Activated T-cell treated with anti-CD3 and anti-CD28 coated beads, Interleukin-2, amount 50 U/mL, for 72 hours (primary cell): ENCODE results near the gene IGLON5. TPM values are rescaled to one million over a fixed set of nuclear protein-coding genes. Genes with fewer than 3 reads are reported as not detected.

ENCODE experiments used
- ATAC-seq, 2 donors: fragments of 150-1000 bp; cut with Tn5 transposase; replicated peaks in 1 of 2; 2 replicates each; pipeline ENCODE4 v1.10.0; 2021; ENCODE audit warnings: moderate library complexity in 2 of 2, mild to moderate bottlenecking in 1 of 2
- DNase-seq, 2 donors: peaks; one replicate each; pipeline ENCODE4 v3.0.0; 2021 to 2022; ENCODE audit warnings: mixed read lengths in 1 of 2
- H3K27ac Mint-ChIP-seq: one replicate; pipeline ENCODE4 v1.8.0; 2022; ENCODE audit warnings: mild to moderate bottlenecking, moderate library complexity, mixed read lengths
- H3K27me3 Mint-ChIP-seq: one replicate; pipeline ENCODE4 v1.8.0; 2022; ENCODE audit warnings: low read depth, mixed read lengths
- H3K36me3 Mint-ChIP-seq, 2 donors: one replicate each; pipeline ENCODE4 v1.8.0; 2022; ENCODE audit warnings: mixed read lengths in 2 of 2, mild to moderate bottlenecking in 1 of 2; ENCODE audit not compliant: insufficient read depth in 2 of 2
- H3K4me1 Mint-ChIP-seq: one replicate; pipeline ENCODE4 v1.8.0; 2022; ENCODE audit warnings: low read depth, mixed read lengths
- H3K4me3 Mint-ChIP-seq, 2 donors: one replicate each; pipeline ENCODE4 v1.8.0; 2022; ENCODE audit warnings: mild to moderate bottlenecking in 2 of 2, mixed read lengths in 2 of 2, moderate library complexity in 2 of 2
- H3K9me3 Mint-ChIP-seq, 2 donors: one replicate each; pipeline ENCODE4 v1.8.0; 2022; ENCODE audit warnings: mixed read lengths in 2 of 2
- total RNA-seq, 2 donors: library from RNA; stranded (reverse); gene quantifications; one replicate each; pipeline ENCODE4 v1.2.3, GENCODE V29; 2022

IGLON5 gene
- total RNA-seq, 2 donors from 2014 or later: 0.67 to 1.1 TPM

GRCh38 chr19:51365965-51366388 lies 54.5 kb downstream of the IGLON5 start, which contains the start of gene ETFB:
Gene ETFB (minus strand): TSS chr19:51366388. CDS start chr19:51366326, 62 bp downstream.
- Mint-ChIP-seq H3K27me3 (no peaks in the 10 kb centered on the region), H3K4me1 (peaks cover 71% of the 10 kb centered on the region)

GRCh38 chr19:51366389-51367254 lies 55.2 kb downstream of the IGLON5 start:
- ATAC-seq (peak; percentile 58 to 60), DNase-seq (peak; percentile 94 to 97)
- Mint-ChIP-seq H3K4me1 (peaks cover 76% of the 10 kb centered on the region), H3K36me3 (peaks cover 9 to 17% of the 10 kb centered on the region in 2 donors), H3K9me3 (no peaks in the 10 kb centered on the region), H3K27me3 (no peaks in the 10 kb centered on the region), H3K27ac (peak overlapping the region; percentile 93), H3K4me3 (peak overlapping the region; percentile 99)

More at GRCh38 chr19:51365965-51366388, 54.5 kb downstream of the IGLON5 start, which contains the start of gene ETFB:
- DNase-seq (no peak), ATAC-seq (no peak)
- Mint-ChIP-seq H3K27ac (peak within 1 kb of the TSS; percentile 98), H3K9me3 (no peaks in the 10 kb centered on the region), H3K4me3 (peak within 1 kb of the TSS; percentile 99), H3K36me3 (peaks cover 7 to 12% of the 10 kb centered on the region in 2 donors)

- Mint-ChIP-seq H3K36me3 (peaks cover 9 to 17% of the 10 kb centered on the region in 2 donors), H3K9me3 (no peaks in the 10 kb centered on the region), H3K4me3 (peak overlapping the region; percentile 99), H3K27me3 (no peaks in the 10 kb centered on the region), H3K27ac (peak overlapping the region; percentile 72), H3K4me1 (peaks cover 77% of the 10 kb centered on the region)
- ATAC-seq (no peak), DNase-seq (no peak)
Observed at GRCh38 chr19:51367255-51367564, 55.8 kb downstream of the IGLON5 start.

GRCh38 chr19:51367565-51368365 lies 56.3 kb downstream of the IGLON5 start:
- peak; percentile 80 to 82 for ATAC-seq
- peak; percentile 99 to 100 for DNase-seq
- no peaks in the 10 kb centered on the region for H3K9me3 Mint-ChIP-seq
- H3K4me1 Mint-ChIP-seq: peaks cover 77% of the 10 kb centered on the region
- H3K4me3 Mint-ChIP-seq: peak overlapping the region; percentile 99
- H3K27me3 Mint-ChIP-seq: no peaks in the 10 kb centered on the region
- peaks cover 9 to 17% of the 10 kb centered on the region in 2 donors for H3K36me3 Mint-ChIP-seq
- H3K27ac Mint-ChIP-seq: peak overlapping the region; percentile 72

- Mint-ChIP-seq H3K9me3 (no peaks in the 10 kb centered on the region), H3K27me3 (no peaks in the 10 kb centered on the region), H3K4me1 (peaks cover 77% of the 10 kb centered on the region), H3K36me3 (peaks cover 9 to 15% of the 10 kb centered on the region in 2 donors), H3K4me3 (peak within 1 kb of the TSS; percentile 99), H3K27ac (peak within 1 kb of the TSS; percentile 72)
- DNase-seq: peak in 1 of 2 donors; percentile 43
- no peak for ATAC-seq
Observed at GRCh38 chr19:51368366-51369282, 57.2 kb downstream of the IGLON5 start, which contains the start of gene CLDND2. Gene CLDND2 (minus strand): TSS chr19:51369003. CDS start chr19:51368577, 426 bp downstream.

- H3K4me1 Mint-ChIP-seq: peaks cover 80% of the 10 kb centered on the region
- H3K36me3 Mint-ChIP-seq: peaks cover 11 to 18% of the 10 kb centered on the region in 2 donors
- H3K4me3 Mint-ChIP-seq: peak overlapping the region; percentile 99
- peak overlapping the region; percentile 80 for H3K27ac Mint-ChIP-seq
- ATAC-seq (no peak), DNase-seq (no peak)
- H3K9me3 Mint-ChIP-seq: no peaks in the 10 kb centered on the region
- H3K27me3 Mint-ChIP-seq: no peaks in the 10 kb centered on the region
Observed at GRCh38 chr19:51370230-51370629, 58.8 kb downstream of the IGLON5 start.

GRCh38 chr19:51371186-51371690 lies 59.8 kb downstream of the IGLON5 start:
- H3K27ac Mint-ChIP-seq: peak overlapping the region; percentile 80
- ATAC-seq (no peak), DNase-seq (no peak)
- no peaks in the 10 kb centered on the region for H3K27me3 Mint-ChIP-seq
- peaks cover 83% of the 10 kb centered on the region for H3K4me1 Mint-ChIP-seq
- H3K36me3 Mint-ChIP-seq: peaks cover 11 to 20% of the 10 kb centered on the region in 2 donors
- no peaks in the 10 kb centered on the region for H3K9me3 Mint-ChIP-seq
- peak overlapping the region; percentile 99 for H3K4me3 Mint-ChIP-seq

- no peak for ATAC-seq
- H3K9me3 Mint-ChIP-seq: no peaks in the 10 kb centered on the region
- peaks cover 85% of the 10 kb centered on the region for H3K4me1 Mint-ChIP-seq
- peak overlapping the region; percentile 99 for H3K4me3 Mint-ChIP-seq
- DNase-seq: no peak
- peaks cover 10 to 16% of the 10 kb centered on the region in 2 donors for H3K36me3 Mint-ChIP-seq
- peak overlapping the region; percentile 80 for H3K27ac Mint-ChIP-seq
- H3K27me3 Mint-ChIP-seq: no peaks in the 10 kb centered on the region
Observed at GRCh38 chr19:51372021-51372648, 60.7 kb downstream of the IGLON5 start.

- H3K27ac Mint-ChIP-seq: peak within 1 kb of the TSS; percentile 80
- peaks cover 10 to 16% of the 10 kb centered on the region in 2 donors for H3K36me3 Mint-ChIP-seq
- peaks cover 82% of the 10 kb centered on the region for H3K4me1 Mint-ChIP-seq
- ATAC-seq (peak; percentile 81 to 82), DNase-seq (peak; percentile 84 to 88)
- no peaks in the 10 kb centered on the region for H3K9me3 Mint-ChIP-seq
- H3K4me3 Mint-ChIP-seq: peak within 1 kb of the TSS; percentile 99
- H3K27me3 Mint-ChIP-seq: no peaks in the 10 kb centered on the region
Observed at GRCh38 chr19:51372649-51373504, 61.4 kb downstream of the IGLON5 start, which contains the start of gene NKG7. Gene NKG7 (minus strand): TSS chr19:51372654. CDS start chr19:51372535, 119 bp downstream.

GRCh38 chr19:51375504-51376221 lies 64.2 kb downstream of the IGLON5 start:
- Mint-ChIP-seq H3K4me3 (peak overlapping the region; percentile 76 to 77), H3K27ac (peak overlapping the region; percentile 76), H3K36me3 (peaks cover 6 to 11% of the 10 kb centered on the region in 2 donors), H3K9me3 (no peaks in the 10 kb centered on the region), H3K4me1 (peaks cover 76% of the 10 kb centered on the region), H3K27me3 (no peaks in the 10 kb centered on the region)
- ATAC-seq: peak; percentile 19 to 29
- DNase-seq: peak; percentile 53 to 57
